Right atrium auricular region (tissue), 2 donors: ENCODE measurements around the gene MAGI2. TPM values are rescaled to one million over a fixed set of nuclear protein-coding genes. Genes with fewer than 3 reads are reported as not detected.

Experiments used
- DNase-seq: peaks from one replicate; pipeline ENCODE4 v3.0.0-alpha.2; 2019; ENCODE audit warnings: low spot score
- H3K27ac ChIP-seq, 2 donors: fragments of 200-600 bp; sonication (generic); 1 replicate in 1 of 2; 2 replicates in 1 of 2; pipeline ENCODE4 v1.5.1; 2016 to 2019
- H3K27me3 ChIP-seq, 2 donors: fragments of 200-600 bp; sonication (generic); one replicate each; pipeline versions ENCODE4 v1.5.1 to v1.6.0; 2017 to 2019
- H3K36me3 ChIP-seq: fragments of 200-600 bp; sonication (generic); one replicate; pipeline ENCODE4 v1.5.1; 2016
- H3K4me1 ChIP-seq, 2 donors: fragments of 200-600 bp; sonication (generic); one replicate each; pipeline versions ENCODE4 v1.5.1 to v1.6.0; 2017 to 2019
- H3K4me3 ChIP-seq, 2 donors: fragments of 200-600 bp; sonication (generic); 1 replicate in 1 of 2; 2 replicates in 1 of 2; pipeline ENCODE4 v1.5.1; 2017 to 2019; ENCODE audit warnings: mild to moderate bottlenecking in 1 of 2, moderate library complexity in 1 of 2
- H3K9me3 ChIP-seq, 2 donors: fragments of 200-600 bp; sonication (generic); one replicate each; pipeline ENCODE4 v1.5.1; 2019
- total RNA-seq, 2 donors: library from RNA; depleted of rRNA; stranded (reverse); fragments of >200 nt; gene quantifications; one replicate each; pipeline ENCODE4 v1.1.0, GENCODE V29; 2016
- TF ChIP-seq, protein P1 (sequence below), 2 donors: fragments of 200-600 bp; sonication (generic); IDR thresholded peaks; one replicate each; pipeline ENCODE4 v1.5.1; 2019; ENCODE audit warnings: antibody characterized with exemption in 2 of 2

MAGI2 gene
- total RNA-seq, 2 donors from 2014 or later, result 5.9 to 6.0 TPM

DNA sequence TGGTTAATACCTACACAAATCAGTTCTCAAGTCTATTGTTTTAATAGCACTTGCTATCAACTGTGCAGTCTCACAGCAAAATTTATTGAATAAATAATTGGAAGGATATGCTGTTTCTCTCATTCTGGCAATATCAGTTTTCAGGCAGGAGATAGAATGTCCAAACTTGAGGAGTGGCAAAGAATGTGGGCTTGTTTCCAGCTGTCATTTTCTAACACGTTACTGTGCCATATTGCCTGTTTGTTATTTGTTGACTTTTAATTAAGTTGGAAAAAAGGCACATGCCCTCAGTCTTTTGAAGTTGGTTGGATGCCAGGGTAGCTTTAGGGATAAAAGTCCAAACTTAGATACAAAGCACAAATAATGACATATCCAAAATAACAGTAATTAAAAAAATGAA lies 52.2 kb downstream of the MAGI2 start:
- no peak for DNase-seq
- peaks cover 0 to 10% of the 10 kb centered on the region in 2 donors for H3K4me1 ChIP-seq

GRCh38 chr7:79400222-79400621 lies 53.2 kb downstream of the MAGI2 start:
- Histone ChIP-seq H3K27ac (no peak overlapping the region), H3K4me3 (no peak overlapping the region), H3K4me1 (peaks cover 0 to 2% of the 10 kb centered on the region in 2 donors), H3K9me3 (no peaks in the 10 kb centered on the region), H3K36me3 (no peaks in the 10 kb centered on the region), H3K27me3 (no peaks in the 10 kb centered on the region)
- TF ChIP-seq, protein P1, sequence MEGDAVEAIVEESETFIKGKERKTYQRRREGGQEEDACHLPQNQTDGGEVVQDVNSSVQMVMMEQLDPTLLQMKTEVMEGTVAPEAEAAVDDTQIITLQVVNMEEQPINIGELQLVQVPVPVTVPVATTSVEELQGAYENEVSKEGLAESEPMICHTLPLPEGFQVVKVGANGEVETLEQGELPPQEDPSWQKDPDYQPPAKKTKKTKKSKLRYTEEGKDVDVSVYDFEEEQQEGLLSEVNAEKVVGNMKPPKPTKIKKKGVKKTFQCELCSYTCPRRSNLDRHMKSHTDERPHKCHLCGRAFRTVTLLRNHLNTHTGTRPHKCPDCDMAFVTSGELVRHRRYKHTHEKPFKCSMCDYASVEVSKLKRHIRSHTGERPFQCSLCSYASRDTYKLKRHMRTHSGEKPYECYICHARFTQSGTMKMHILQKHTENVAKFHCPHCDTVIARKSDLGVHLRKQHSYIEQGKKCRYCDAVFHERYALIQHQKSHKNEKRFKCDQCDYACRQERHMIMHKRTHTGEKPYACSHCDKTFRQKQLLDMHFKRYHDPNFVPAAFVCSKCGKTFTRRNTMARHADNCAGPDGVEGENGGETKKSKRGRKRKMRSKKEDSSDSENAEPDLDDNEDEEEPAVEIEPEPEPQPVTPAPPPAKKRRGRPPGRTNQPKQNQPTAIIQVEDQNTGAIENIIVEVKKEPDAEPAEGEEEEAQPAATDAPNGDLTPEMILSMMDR (IDR thresholded peaks at IDR 0.05), result no peak
- no peak for DNase-seq

More for the DNA sequence above, 52.2 kb downstream of the MAGI2 start:
- TF ChIP-seq, protein P1 (IDR thresholded peaks at IDR 0.05), result no peak
- Histone ChIP-seq H3K9me3 (no peaks in the 10 kb centered on the region), H3K27me3 (no peaks in the 10 kb centered on the region), H3K27ac (no peak overlapping the region), H3K36me3 (no peaks in the 10 kb centered on the region), H3K4me3 (no peak overlapping the region)

GRCh38 chr7:79398138-79398749 lies 55.2 kb downstream of the MAGI2 start:
- TF ChIP-seq, protein P1 (IDR thresholded peaks at IDR 0.05), result no peak
- no peak for DNase-seq
- Histone ChIP-seq H3K27ac (peak overlapping the region in 1 of 2 donors; percentile 13), H3K4me3 (no peak overlapping the region), H3K9me3 (no peaks in the 10 kb centered on the region), H3K27me3 (no peaks in the 10 kb centered on the region), H3K4me1 (no peaks in the 10 kb centered on the region), H3K36me3 (no peaks in the 10 kb centered on the region)

- H3K27ac ChIP-seq, result no peak overlapping the region
- no peaks in the 10 kb centered on the region for H3K36me3 ChIP-seq
- TF ChIP-seq, protein P1 (IDR thresholded peaks at IDR 0.05), result no peak
- no peaks in the 10 kb centered on the region for H3K4me1 ChIP-seq
- no peaks in the 10 kb centered on the region for H3K27me3 ChIP-seq
- DNase-seq, result no peak
- H3K4me3 ChIP-seq, result no peak overlapping the region
- H3K9me3 ChIP-seq, result no peaks in the 10 kb centered on the region
Observed at GRCh38 chr7:79386688-79387422, 66.6 kb downstream of the MAGI2 start.

DNA sequence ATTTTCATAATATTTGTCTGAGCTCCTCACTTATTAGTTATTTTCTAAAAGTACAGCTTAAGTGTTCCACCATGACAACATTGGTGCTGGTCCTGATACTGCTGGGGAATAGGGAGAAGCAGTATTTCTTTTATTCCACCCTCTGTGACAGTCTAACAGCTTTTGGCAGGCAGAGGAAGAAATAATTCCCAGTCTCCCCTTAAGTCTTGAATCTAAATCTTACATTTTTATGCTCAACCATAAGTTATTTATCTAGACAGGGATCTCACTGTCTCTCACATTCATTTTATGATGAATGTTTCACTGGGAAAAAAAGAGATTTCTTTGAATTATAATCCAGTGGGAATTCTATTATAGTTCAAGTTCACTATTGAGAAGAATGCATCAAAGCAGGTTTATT lies 71.5 kb downstream of the MAGI2 start:
- DNase-seq, result no peak
- no peak overlapping the region for H3K4me3 ChIP-seq
- H3K9me3 ChIP-seq, result no peaks in the 10 kb centered on the region
- H3K4me1 ChIP-seq, result no peaks in the 10 kb centered on the region
- no peaks in the 10 kb centered on the region for H3K27me3 ChIP-seq
- no peaks in the 10 kb centered on the region for H3K36me3 ChIP-seq
- no peak overlapping the region for H3K27ac ChIP-seq
- TF ChIP-seq, protein P1 (IDR thresholded peaks at IDR 0.05), result no peak
